Testis (tissue), 2 donors: ENCODE data around the gene CDKL5.

Experiments used
- CTCF ChIP-seq, 3 experiments: fragments of 450-650 bp in 2 of 3; fragments of 200-600 bp in 1 of 3; sonication (generic) in 1 of 3; IDR thresholded peaks; one replicate each; pipeline ENCODE4 v1.5.1; 2016 to 2019; ENCODE audit warnings: antibody characterized with exemption in 3 of 3, mild to moderate bottlenecking in 2 of 3, moderate library complexity in 1 of 3
- POLR2A ChIP-seq: fragments of 450-650 bp; IDR thresholded peaks from one replicate; pipeline ENCODE4 v1.6.1; 2017; ENCODE audit warnings: antibody characterized with exemption, mild to moderate bottlenecking, moderate library complexity

DNA sequence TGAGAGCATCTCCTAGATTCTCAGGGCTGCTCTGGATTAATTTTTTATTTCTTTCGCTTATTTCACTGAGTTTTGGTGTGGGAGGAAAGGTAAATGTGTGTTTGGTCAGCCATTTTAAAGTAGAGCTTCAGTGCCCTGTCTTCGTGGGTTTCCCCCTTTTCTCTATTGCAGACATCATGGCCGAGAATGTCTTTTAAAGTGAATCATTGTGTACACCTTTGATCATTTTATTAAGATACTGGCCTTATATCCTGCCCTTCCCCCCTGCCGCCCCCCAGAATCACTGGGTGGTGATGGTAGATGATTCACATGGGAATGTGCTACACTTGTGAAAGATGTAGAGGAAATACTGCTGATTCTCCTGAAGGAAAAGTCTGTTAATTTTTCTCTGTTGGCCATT lies 23.8 kb downstream of the CDKL5 start:
- no peak for TF ChIP-seq CTCF (IDR thresholded peaks at IDR 0.05)
- TF ChIP-seq POLR2A, result no peak
